ENCODE results near the gene TREX2.

The TREX2 gene

GRCh38 chrX:153441296-153441695, 4.6 kb downstream of the TREX2 start:
- Histone ChIP-seq H3K9ac (ENCODE audit: low read depth, low read length) (no peak overlapping the region), H3K36me3 (ENCODE audit: control insufficient read depth, insufficient read depth, low read length) (no peaks in the 10 kb centered on the region), H3K4me3 (ENCODE audit: low read depth, low read length) (no peak overlapping the region), H3K27me3 (ENCODE audit: control insufficient read depth, insufficient read depth, low read length) (no peaks in the 10 kb centered on the region), H3K4me1 (ENCODE audit: control insufficient read depth, insufficient read depth, low read length) (no peaks in the 10 kb centered on the region), H3K9me3 (ENCODE audit: control insufficient read depth, insufficient read depth, low read length) (peaks cover 4% of the 10 kb centered on the region)

- Histone ChIP-seq H3K4me1 (ENCODE audit: control insufficient read depth, insufficient read depth, low read length) (no peaks in the 10 kb centered on the region), H3K27me3 (ENCODE audit: control insufficient read depth, insufficient read depth, low read length) (no peaks in the 10 kb centered on the region), H3K36me3 (ENCODE audit: control insufficient read depth, insufficient read depth, low read length) (no peaks in the 10 kb centered on the region), H3K4me3 (ENCODE audit: low read depth, low read length) (no peak overlapping the region), H3K9me3 (ENCODE audit: control insufficient read depth, insufficient read depth, low read length) (peaks cover 4% of the 10 kb centered on the region), H3K9ac (ENCODE audit: low read depth, low read length) (no peak overlapping the region)
These were observed 5.2 kb downstream of the TREX2 start for GRCh38 chrX:153440556-153441135.

GRCh38 chrX:153439977-153440376, 5.9 kb downstream of the TREX2 start:
- H3K4me1 ChIP-seq (ENCODE audit: control insufficient read depth, insufficient read depth, low read length) = no peaks in the 10 kb centered on the region
- H3K9me3 ChIP-seq (ENCODE audit: control insufficient read depth, insufficient read depth, low read length) = peaks cover 4% of the 10 kb centered on the region
- H3K4me3 ChIP-seq (ENCODE audit: low read depth, low read length) = no peak overlapping the region
- no peaks in the 10 kb centered on the region for H3K27me3 ChIP-seq (ENCODE audit: control insufficient read depth, insufficient read depth, low read length)
- no peak overlapping the region for H3K9ac ChIP-seq (ENCODE audit: low read depth, low read length)
- no peaks in the 10 kb centered on the region for H3K36me3 ChIP-seq (ENCODE audit: control insufficient read depth, insufficient read depth, low read length)

GRCh38 chrX:153438532-153438931, 7.3 kb downstream of the TREX2 start:
- peaks cover 9% of the 10 kb centered on the region for H3K9me3 ChIP-seq (ENCODE audit: control insufficient read depth, insufficient read depth, low read length)
- no peaks in the 10 kb centered on the region for H3K27me3 ChIP-seq (ENCODE audit: control insufficient read depth, insufficient read depth, low read length)
- H3K36me3 ChIP-seq (ENCODE audit: control insufficient read depth, insufficient read depth, low read length) = no peaks in the 10 kb centered on the region
- no peak overlapping the region for H3K4me3 ChIP-seq (ENCODE audit: low read depth, low read length)
- no peaks in the 10 kb centered on the region for H3K4me1 ChIP-seq (ENCODE audit: control insufficient read depth, insufficient read depth, low read length)
- H3K9ac ChIP-seq (ENCODE audit: low read depth, low read length) = no peak overlapping the region

- H3K4me3 ChIP-seq (ENCODE audit: low read depth, low read length) = no peak overlapping the region
- H3K9me3 ChIP-seq (ENCODE audit: control insufficient read depth, insufficient read depth, low read length) = peaks cover 9% of the 10 kb centered on the region
- no peaks in the 10 kb centered on the region for H3K36me3 ChIP-seq (ENCODE audit: control insufficient read depth, insufficient read depth, low read length)
- no peaks in the 10 kb centered on the region for H3K27me3 ChIP-seq (ENCODE audit: control insufficient read depth, insufficient read depth, low read length)
- no peak overlapping the region for H3K9ac ChIP-seq (ENCODE audit: low read depth, low read length)
- no peaks in the 10 kb centered on the region for H3K4me1 ChIP-seq (ENCODE audit: control insufficient read depth, insufficient read depth, low read length)
These were observed 10.0 kb downstream of the TREX2 start for GRCh38 chrX:153435845-153436244.

GRCh38 chrX:153434801-153435200, 11.1 kb downstream of the TREX2 start:
- no peak overlapping the region for H3K4me3 ChIP-seq (ENCODE audit: low read depth, low read length)
- H3K36me3 ChIP-seq (ENCODE audit: control insufficient read depth, insufficient read depth, low read length) = no peaks in the 10 kb centered on the region
- no peaks in the 10 kb centered on the region for H3K4me1 ChIP-seq (ENCODE audit: control insufficient read depth, insufficient read depth, low read length)
- H3K9me3 ChIP-seq (ENCODE audit: control insufficient read depth, insufficient read depth, low read length) = peaks cover 9% of the 10 kb centered on the region
- no peak overlapping the region for H3K9ac ChIP-seq (ENCODE audit: low read depth, low read length)
- H3K27me3 ChIP-seq (ENCODE audit: control insufficient read depth, insufficient read depth, low read length) = no peaks in the 10 kb centered on the region

GRCh38 chrX:153433781-153434285, 12.0 kb downstream of the TREX2 start:
- H3K4me3 ChIP-seq (ENCODE audit: low read depth, low read length) = no peak overlapping the region
- H3K9me3 ChIP-seq (ENCODE audit: control insufficient read depth, insufficient read depth, low read length) = peaks cover 5% of the 10 kb centered on the region
- H3K27me3 ChIP-seq (ENCODE audit: control insufficient read depth, insufficient read depth, low read length) = no peaks in the 10 kb centered on the region
- no peak overlapping the region for H3K9ac ChIP-seq (ENCODE audit: low read depth, low read length)
- no peaks in the 10 kb centered on the region for H3K36me3 ChIP-seq (ENCODE audit: control insufficient read depth, insufficient read depth, low read length)
- no peaks in the 10 kb centered on the region for H3K4me1 ChIP-seq (ENCODE audit: control insufficient read depth, insufficient read depth, low read length)

GRCh38 chrX:153433161-153433680, 12.6 kb downstream of the TREX2 start:
- Histone ChIP-seq H3K27me3 (ENCODE audit: control insufficient read depth, insufficient read depth, low read length) (no peaks in the 10 kb centered on the region), H3K36me3 (ENCODE audit: control insufficient read depth, insufficient read depth, low read length) (no peaks in the 10 kb centered on the region), H3K9me3 (ENCODE audit: control insufficient read depth, insufficient read depth, low read length) (peaks cover 5% of the 10 kb centered on the region), H3K4me1 (ENCODE audit: control insufficient read depth, insufficient read depth, low read length) (no peaks in the 10 kb centered on the region), H3K4me3 (ENCODE audit: low read depth, low read length) (no peak overlapping the region), H3K9ac (ENCODE audit: low read depth, low read length) (no peak overlapping the region)

- H3K27me3 ChIP-seq (ENCODE audit: control insufficient read depth, insufficient read depth, low read length) = no peaks in the 10 kb centered on the region
- H3K9me3 ChIP-seq (ENCODE audit: control insufficient read depth, insufficient read depth, low read length) = peaks cover 5% of the 10 kb centered on the region
- H3K4me3 ChIP-seq (ENCODE audit: low read depth, low read length) = no peak overlapping the region
- no peak overlapping the region for H3K9ac ChIP-seq (ENCODE audit: low read depth, low read length)
- H3K4me1 ChIP-seq (ENCODE audit: control insufficient read depth, insufficient read depth, low read length) = no peaks in the 10 kb centered on the region
- H3K36me3 ChIP-seq (ENCODE audit: control insufficient read depth, insufficient read depth, low read length) = no peaks in the 10 kb centered on the region
These were observed 15.1 kb downstream of the TREX2 start for GRCh38 chrX:153430796-153431195.

- Histone ChIP-seq H3K4me3 (ENCODE audit: low read depth, low read length) (no peak overlapping the region), H3K9ac (ENCODE audit: low read depth, low read length) (no peak overlapping the region), H3K36me3 (ENCODE audit: control insufficient read depth, insufficient read depth, low read length) (no peaks in the 10 kb centered on the region), H3K9me3 (ENCODE audit: control insufficient read depth, insufficient read depth, low read length) (no peaks in the 10 kb centered on the region), H3K4me1 (ENCODE audit: control insufficient read depth, insufficient read depth, low read length) (no peaks in the 10 kb centered on the region), H3K27me3 (ENCODE audit: control insufficient read depth, insufficient read depth, low read length) (no peaks in the 10 kb centered on the region)
These were observed 19.7 kb downstream of the TREX2 start for GRCh38 chrX:153426204-153426603.

- Histone ChIP-seq H3K4me1 (ENCODE audit: control insufficient read depth, insufficient read depth, low read length) (no peaks in the 10 kb centered on the region), H3K27me3 (ENCODE audit: control insufficient read depth, insufficient read depth, low read length) (no peaks in the 10 kb centered on the region)
These were observed 22.2 kb downstream of the TREX2 start for GRCh38 chrX:153423652-153424051.

GRCh38 chrX:153421856-153422255, 24.0 kb downstream of the TREX2 start:
- no peaks in the 10 kb centered on the region for H3K9me3 ChIP-seq (ENCODE audit: control insufficient read depth, insufficient read depth, low read length)

More at GRCh38 chrX:153423652-153424051, 22.2 kb downstream of the TREX2 start:
- Histone ChIP-seq H3K9me3 (ENCODE audit: control insufficient read depth, insufficient read depth, low read length) (no peaks in the 10 kb centered on the region), H3K36me3 (ENCODE audit: control insufficient read depth, insufficient read depth, low read length) (no peaks in the 10 kb centered on the region), H3K9ac (ENCODE audit: low read depth, low read length) (no peak overlapping the region), H3K4me3 (ENCODE audit: low read depth, low read length) (no peak overlapping the region)

More at GRCh38 chrX:153421856-153422255, 24.0 kb downstream of the TREX2 start:
- no peaks in the 10 kb centered on the region for H3K4me1 ChIP-seq (ENCODE audit: control insufficient read depth, insufficient read depth, low read length)
- no peak overlapping the region for H3K4me3 ChIP-seq (ENCODE audit: low read depth, low read length)
- no peak overlapping the region for H3K9ac ChIP-seq (ENCODE audit: low read depth, low read length)
- H3K36me3 ChIP-seq (ENCODE audit: control insufficient read depth, insufficient read depth, low read length) = no peaks in the 10 kb centered on the region
- no peaks in the 10 kb centered on the region for H3K27me3 ChIP-seq (ENCODE audit: control insufficient read depth, insufficient read depth, low read length)
